Measurements from ENCODE around the gene CIAPIN1.

DNA sequence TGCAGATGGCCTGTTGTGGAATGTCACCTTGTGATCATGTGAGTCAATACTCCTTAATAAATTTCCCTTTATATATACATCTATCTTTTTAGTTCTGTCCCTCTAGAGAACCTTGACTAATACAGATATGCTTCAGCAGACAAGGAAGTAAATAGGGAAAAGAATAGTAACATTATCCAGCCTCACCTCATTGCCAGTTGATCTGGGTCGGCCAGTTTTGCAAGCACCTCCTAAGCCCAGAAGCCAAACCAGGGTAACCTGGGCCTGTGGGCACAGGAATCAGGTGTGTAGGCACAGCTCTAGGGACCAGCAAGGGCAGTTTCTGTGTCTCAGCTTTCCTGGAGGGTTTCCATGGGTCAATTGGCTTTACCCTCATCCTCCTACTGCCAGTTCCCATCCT is 54.5 kb downstream of the CIAPIN1 start:
- no peak for TF ChIP-seq EZH2 (IDR thresholded peaks at IDR 0.05)
- no peak for TF ChIP-seq ZFX (IDR thresholded peaks at IDR 0.05)
- no peak for TF ChIP-seq CEBPB (IDR thresholded peaks at IDR 0.05; ENCODE audit: low read depth)
- TF ChIP-seq, protein P1, sequence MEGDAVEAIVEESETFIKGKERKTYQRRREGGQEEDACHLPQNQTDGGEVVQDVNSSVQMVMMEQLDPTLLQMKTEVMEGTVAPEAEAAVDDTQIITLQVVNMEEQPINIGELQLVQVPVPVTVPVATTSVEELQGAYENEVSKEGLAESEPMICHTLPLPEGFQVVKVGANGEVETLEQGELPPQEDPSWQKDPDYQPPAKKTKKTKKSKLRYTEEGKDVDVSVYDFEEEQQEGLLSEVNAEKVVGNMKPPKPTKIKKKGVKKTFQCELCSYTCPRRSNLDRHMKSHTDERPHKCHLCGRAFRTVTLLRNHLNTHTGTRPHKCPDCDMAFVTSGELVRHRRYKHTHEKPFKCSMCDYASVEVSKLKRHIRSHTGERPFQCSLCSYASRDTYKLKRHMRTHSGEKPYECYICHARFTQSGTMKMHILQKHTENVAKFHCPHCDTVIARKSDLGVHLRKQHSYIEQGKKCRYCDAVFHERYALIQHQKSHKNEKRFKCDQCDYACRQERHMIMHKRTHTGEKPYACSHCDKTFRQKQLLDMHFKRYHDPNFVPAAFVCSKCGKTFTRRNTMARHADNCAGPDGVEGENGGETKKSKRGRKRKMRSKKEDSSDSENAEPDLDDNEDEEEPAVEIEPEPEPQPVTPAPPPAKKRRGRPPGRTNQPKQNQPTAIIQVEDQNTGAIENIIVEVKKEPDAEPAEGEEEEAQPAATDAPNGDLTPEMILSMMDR (IDR thresholded peaks at IDR 0.05 in 2 of 3, conservative IDR thresholded peaks at IDR 0.05 in 1 of 3; ENCODE audit: borderline replicate concordance in 1 of 3, insufficient read depth in 1 of 3, low read depth in 2 of 3, low read length in 2 of 3), result no peak
- TF ChIP-seq POLR2A (IDR thresholded peaks at IDR 0.05; ENCODE audit: borderline replicate concordance, extremely low read depth, insufficient read depth, insufficient read length), result no peak
- TF ChIP-seq, protein P2, sequence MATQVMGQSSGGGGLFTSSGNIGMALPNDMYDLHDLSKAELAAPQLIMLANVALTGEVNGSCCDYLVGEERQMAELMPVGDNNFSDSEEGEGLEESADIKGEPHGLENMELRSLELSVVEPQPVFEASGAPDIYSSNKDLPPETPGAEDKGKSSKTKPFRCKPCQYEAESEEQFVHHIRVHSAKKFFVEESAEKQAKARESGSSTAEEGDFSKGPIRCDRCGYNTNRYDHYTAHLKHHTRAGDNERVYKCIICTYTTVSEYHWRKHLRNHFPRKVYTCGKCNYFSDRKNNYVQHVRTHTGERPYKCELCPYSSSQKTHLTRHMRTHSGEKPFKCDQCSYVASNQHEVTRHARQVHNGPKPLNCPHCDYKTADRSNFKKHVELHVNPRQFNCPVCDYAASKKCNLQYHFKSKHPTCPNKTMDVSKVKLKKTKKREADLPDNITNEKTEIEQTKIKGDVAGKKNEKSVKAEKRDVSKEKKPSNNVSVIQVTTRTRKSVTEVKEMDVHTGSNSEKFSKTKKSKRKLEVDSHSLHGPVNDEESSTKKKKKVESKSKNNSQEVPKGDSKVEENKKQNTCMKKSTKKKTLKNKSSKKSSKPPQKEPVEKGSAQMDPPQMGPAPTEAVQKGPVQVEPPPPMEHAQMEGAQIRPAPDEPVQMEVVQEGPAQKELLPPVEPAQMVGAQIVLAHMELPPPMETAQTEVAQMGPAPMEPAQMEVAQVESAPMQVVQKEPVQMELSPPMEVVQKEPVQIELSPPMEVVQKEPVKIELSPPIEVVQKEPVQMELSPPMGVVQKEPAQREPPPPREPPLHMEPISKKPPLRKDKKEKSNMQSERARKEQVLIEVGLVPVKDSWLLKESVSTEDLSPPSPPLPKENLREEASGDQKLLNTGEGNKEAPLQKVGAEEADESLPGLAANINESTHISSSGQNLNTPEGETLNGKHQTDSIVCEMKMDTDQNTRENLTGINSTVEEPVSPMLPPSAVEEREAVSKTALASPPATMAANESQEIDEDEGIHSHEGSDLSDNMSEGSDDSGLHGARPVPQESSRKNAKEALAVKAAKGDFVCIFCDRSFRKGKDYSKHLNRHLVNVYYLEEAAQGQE (IDR thresholded peaks at IDR 0.05; ENCODE audit: low read depth), result no peak
- no peak for TF ChIP-seq POLR2AphosphoS5 (IDR thresholded peaks at IDR 0.05; ENCODE audit: low read depth, low read length)
- TF ChIP-seq JUND (IDR thresholded peaks at IDR 0.05), result no peak
- TF ChIP-seq MAX (IDR thresholded peaks at IDR 0.05), result no peak
- TF ChIP-seq TCF7L2 (IDR thresholded peaks at IDR 0.05; ENCODE audit: borderline replicate concordance, extremely low read depth, insufficient read depth, insufficient read length), result no peak
- TF ChIP-seq SP1 (IDR thresholded peaks at IDR 0.05; ENCODE audit: low read depth), result no peak
- TF ChIP-seq, protein P3, sequence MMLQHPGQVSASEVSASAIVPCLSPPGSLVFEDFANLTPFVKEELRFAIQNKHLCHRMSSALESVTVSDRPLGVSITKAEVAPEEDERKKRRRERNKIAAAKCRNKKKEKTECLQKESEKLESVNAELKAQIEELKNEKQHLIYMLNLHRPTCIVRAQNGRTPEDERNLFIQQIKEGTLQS (IDR thresholded peaks at IDR 0.05), result no peak
- TF ChIP-seq SRF (IDR thresholded peaks at IDR 0.05; ENCODE audit: low read depth), result no peak
- no peak for TF ChIP-seq ZNF274 (IDR thresholded peaks at IDR 0.05; ENCODE audit: low read depth, low read length)
